Adrenal gland (tissue), 5 donors: ENCODE measurements around the gene ARMC2.

Experiments used
- POLR2A ChIP-seq, 2 donors: fragments of 450-650 bp; IDR thresholded peaks; one replicate each; pipeline ENCODE4 v1.6.1; 2017; ENCODE audit warnings: antibody characterized with exemption in 2 of 2, mild to moderate bottlenecking in 2 of 2, moderate library complexity in 1 of 2
- TF ChIP-seq, protein P1 (sequence below), 6 experiments: fragments of 450-650 bp in 4 of 6; fragments of 200-600 bp in 2 of 6; sonication (generic) in 1 of 6; IDR thresholded peaks; 1 replicate in 5 of 6; 2 replicates in 1 of 6; pipeline versions ENCODE4 v1.5.1 to v1.8.0; 2016 to 2021; ENCODE audit warnings: antibody characterized with exemption in 6 of 6, mild to moderate bottlenecking in 2 of 6, moderate library complexity in 1 of 6
- donor health status: DM: no; HTN: no; CAD: no.

DNA sequence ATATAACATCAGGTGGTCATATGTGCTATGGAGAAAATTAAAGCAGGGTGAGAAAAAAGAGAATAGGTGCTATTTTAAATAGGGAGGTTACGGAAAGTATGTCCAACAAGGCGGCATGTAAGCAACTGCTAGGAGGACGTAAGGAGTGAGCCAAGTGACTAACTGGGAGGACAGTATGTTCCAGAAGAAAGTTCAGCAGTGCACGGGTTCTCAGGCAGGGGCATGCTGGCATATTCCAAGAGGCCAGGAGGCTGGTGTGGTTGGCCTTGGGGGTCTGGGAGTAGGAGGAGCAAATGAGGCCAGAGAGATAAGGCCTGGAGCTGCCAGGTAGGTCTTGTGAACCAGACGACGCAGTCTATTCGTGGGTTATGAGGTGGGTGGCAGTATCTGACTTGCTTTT is 112.4 kb downstream of the ARMC2 start:
- TF ChIP-seq POLR2A (IDR thresholded peaks at IDR 0.05) = no peak
- TF ChIP-seq, protein P1, sequence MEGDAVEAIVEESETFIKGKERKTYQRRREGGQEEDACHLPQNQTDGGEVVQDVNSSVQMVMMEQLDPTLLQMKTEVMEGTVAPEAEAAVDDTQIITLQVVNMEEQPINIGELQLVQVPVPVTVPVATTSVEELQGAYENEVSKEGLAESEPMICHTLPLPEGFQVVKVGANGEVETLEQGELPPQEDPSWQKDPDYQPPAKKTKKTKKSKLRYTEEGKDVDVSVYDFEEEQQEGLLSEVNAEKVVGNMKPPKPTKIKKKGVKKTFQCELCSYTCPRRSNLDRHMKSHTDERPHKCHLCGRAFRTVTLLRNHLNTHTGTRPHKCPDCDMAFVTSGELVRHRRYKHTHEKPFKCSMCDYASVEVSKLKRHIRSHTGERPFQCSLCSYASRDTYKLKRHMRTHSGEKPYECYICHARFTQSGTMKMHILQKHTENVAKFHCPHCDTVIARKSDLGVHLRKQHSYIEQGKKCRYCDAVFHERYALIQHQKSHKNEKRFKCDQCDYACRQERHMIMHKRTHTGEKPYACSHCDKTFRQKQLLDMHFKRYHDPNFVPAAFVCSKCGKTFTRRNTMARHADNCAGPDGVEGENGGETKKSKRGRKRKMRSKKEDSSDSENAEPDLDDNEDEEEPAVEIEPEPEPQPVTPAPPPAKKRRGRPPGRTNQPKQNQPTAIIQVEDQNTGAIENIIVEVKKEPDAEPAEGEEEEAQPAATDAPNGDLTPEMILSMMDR (IDR thresholded peaks at IDR 0.05) = no peak
